GM12878 (cell line): ENCODE data around the gene C9orf72. TPM values are rescaled to one million over a fixed set of nuclear protein-coding genes. Genes with fewer than 3 reads are reported as not detected.

Experiments
- ATAC-seq: fragments of 200-7000 bp; cut with Tn5 transposase; 3 replicates; pipeline ENCODE4 v1.9.1; 2020; ENCODE audit warnings: mild to moderate bottlenecking, moderate library complexity
- BruUV-seq: library from RNA; stranded (reverse); fragments of 400-500 nt; replicated peaks from 2 replicates; lab custom pipeline; 2021; lab: Mats Ljungman, UMichigan
- CTCF ChIA-PET: fragments of 300-600 bp; sonication (Branson Sonifier 250); formaldehyde crosslinking; extraction: SDS; loops from one replicate; lab custom pipeline; 2021; ENCODE audit warnings: inconsistent platforms; lab: Yijun Ruan, JAX
- POLR2A ChIA-PET: fragments of 350-600 bp; formaldehyde crosslinking; extraction: SDS; loops from one replicate; lab custom pipeline; 2021; ENCODE audit warnings: inconsistent platforms; lab: Charles Lee
- RAD21 ChIA-PET: fragments of 300-600 bp; sonication (Branson Sonifier 250); formaldehyde crosslinking; loops from one replicate; lab custom pipeline; 2023; ENCODE audit warnings: antibody characterized with exemption; ENCODE audit not compliant: unreplicated experiment; lab: Charles Lee
- SMC1A ChIA-PET: fragments of 300-600 bp; sonication (Branson Sonifier 250); formaldehyde crosslinking; loops from one replicate; lab custom pipeline; 2023; ENCODE audit not compliant: unreplicated experiment, uncharacterized antibody; lab: Charles Lee
- DNase-seq: peaks from one replicate; pipeline ENCODE4 v3.0.0-alpha.2; 2011; ENCODE audit warnings: low read depth, low spot score
- FAIRE-seq: peaks from 3 replicates; lab custom pipeline; 2011; peaks lifted over from hg19 to GRCh38; lab: Jason Lieb, UNC
- H2AFZ ChIP-seq: 2 replicates; pipeline ENCODE4 v1.6.0; 2011; ENCODE audit warnings: low read depth, low read length, control low read depth; ENCODE audit not compliant: control insufficient read depth
- H3K27ac ChIP-seq: 2 replicates; pipeline ENCODE4 v1.5.1; 2011; ENCODE audit warnings: control low read depth; ENCODE audit not compliant: control insufficient read depth, insufficient read depth
- H3K27me3 ChIP-seq, 2 experiments: replicated peaks in 1 of 2; 2 replicates each; pipeline versions ENCODE4 v1.6.0 to v1.6.1; 2011; ENCODE audit warnings: low read length in 1 of 2; ENCODE audit not compliant: control insufficient read depth in 2 of 2, insufficient read depth in 2 of 2
- H3K36me3 ChIP-seq, 2 experiments: 2 replicates each; pipeline ENCODE4 v1.5.1; 2011; ENCODE audit warnings: low read length in 1 of 2; ENCODE audit not compliant: control insufficient read depth in 2 of 2, insufficient read depth in 2 of 2
- H3K4me1 ChIP-seq: 2 replicates; pipeline ENCODE4 v1.6.1; 2011; ENCODE audit warnings: mild to moderate bottlenecking, low read length, moderate library complexity, mixed read lengths; ENCODE audit not compliant: control insufficient read depth, insufficient read depth
- H3K4me2 ChIP-seq: 2 replicates; pipeline ENCODE4 v1.6.0; 2011; ENCODE audit warnings: control low read depth; ENCODE audit not compliant: control insufficient read depth, insufficient read depth
- H3K4me3 ChIP-seq: fragments of 200-600 bp; sonication (generic); 2 replicates; pipeline ENCODE4 v1.5.1; 2016
- H3K79me2 ChIP-seq: 2 replicates; pipeline ENCODE4 v1.6.0; 2011; ENCODE audit warnings: low read length; ENCODE audit not compliant: control insufficient read depth, insufficient read depth
- H3K9ac ChIP-seq: 2 replicates; pipeline ENCODE4 v1.8.0; 2011; ENCODE audit warnings: low read length, control low read depth, mixed read lengths; ENCODE audit not compliant: control insufficient read depth, insufficient read depth
- H3K9me3 ChIP-seq: replicated peaks from 3 replicates; pipeline ENCODE4 v1.5.1; 2011; ENCODE audit warnings: mild to moderate bottlenecking, low read length; ENCODE audit not compliant: control insufficient read depth, insufficient read depth
- H4K20me1 ChIP-seq: 2 replicates; pipeline ENCODE4 v1.6.0; 2011; ENCODE audit not compliant: control insufficient read depth, insufficient read depth
- EED ChIP-seq: sonication (generic); IDR thresholded peaks from 2 replicates; pipeline ENCODE4 v1.6.1; 2016; ENCODE audit warnings: antibody characterized with exemption, low read depth
- HDAC2 ChIP-seq: fragments of 200-600 bp; sonication (generic); IDR thresholded peaks from 2 replicates; pipeline ENCODE4 v1.6.1; 2017
- HDAC6 ChIP-seq: fragments of 200-600 bp; sonication (generic); IDR thresholded peaks from one replicate; pipeline ENCODE4 v1.8.0; 2017; ENCODE audit warnings: antibody characterized with exemption; ENCODE audit not compliant: unreplicated experiment
- IKZF1 ChIP-seq: fragments of 450-650 bp; conservative IDR thresholded peaks from 2 replicates; pipeline ENCODE4 v1.6.1; 2017; ENCODE audit warnings: antibody characterized with exemption, mild to moderate bottlenecking
- JUND ChIP-seq: IDR thresholded peaks from 2 replicates; pipeline ENCODE4 v1.6.1; 2012; ENCODE audit warnings: low read depth, mild to moderate bottlenecking, low read length, improper control_type of control experiment, moderate library complexity
- NFIC ChIP-seq: IDR thresholded peaks from 2 replicates; pipeline ENCODE4 v1.6.1; 2012; ENCODE audit warnings: low read depth, mild to moderate bottlenecking, inconsistent platforms, low read length, moderate library complexity
- NFYA ChIP-seq: IDR thresholded peaks from 2 replicates; pipeline ENCODE4 v1.6.1; 2011; ENCODE audit warnings: low read depth, mild to moderate bottlenecking, low read length, improper control_type of control experiment, borderline replicate concordance
- PRDM15 ChIP-seq: fragments of 450-650 bp; formaldehyde crosslinking; IDR thresholded peaks from 2 replicates; pipeline ENCODE4 v1.4.0; 2020; ENCODE audit warnings: mild to moderate bottlenecking, moderate library complexity
- RELB ChIP-seq: fragments of 450-650 bp; IDR thresholded peaks from 2 replicates; pipeline ENCODE4 v1.6.1; 2017; ENCODE audit warnings: low read depth, mild to moderate bottlenecking, moderate library complexity
- SUZ12 ChIP-seq: fragments of 200-600 bp; sonication (generic); IDR thresholded peaks from one replicate; pipeline ENCODE4 v1.6.1; 2018; ENCODE audit warnings: antibody characterized with exemption, mild to moderate bottlenecking; ENCODE audit not compliant: unreplicated experiment
- YBX1 ChIP-seq: fragments of 450-650 bp; IDR thresholded peaks from 2 replicates; pipeline ENCODE4 v1.6.1; 2016; ENCODE audit warnings: antibody characterized with exemption
- ZNF217 ChIP-seq: fragments of 450-650 bp; IDR thresholded peaks from 2 replicates; pipeline ENCODE4 v1.6.1; 2017; ENCODE audit warnings: antibody characterized with exemption, mild to moderate bottlenecking
- WGBS: methylation state at CpG from one replicate; pipeline ENCODE4 v1.1.6; 2016; ENCODE audit warnings: low lambda C conversion rate; ENCODE audit not compliant: insufficient replicate concordance, insufficient coverage; ENCODE audit errors: missing lambda C conversion rate; 5-methylcytosine and 5-hydroxymethylcytosine counted together
- in situ Hi-C: fragments of 300-500 bp; cut with MboI; formaldehyde crosslinking; loops from 9 replicates; pipeline ENCODE4 v1.14.3; 2018; ENCODE audit warnings: mixed read lengths
- intact Hi-C: fragments of 100-400 bp; cut with micrococcal nuclease; formaldehyde crosslinking; loops from one replicate; pipeline ENCODE4 v1.14.2; 2022; ENCODE audit not compliant: unreplicated experiment
- polyA plus RNA-seq, 11 experiments: library from polyadenylated mRNA; depleted of rRNA in 4 of 11; unstranded in 6 of 11; stranded (reverse) in 5 of 11; fragments of >200 nt; fragmentation: Nextera tagmentation in 4 of 11; fragmentation: Illumina TruSeq in 1 of 11; extraction: Ambion mirVana in 4 of 11; extraction: Trizol in 1 of 11; gene quantifications; 1 replicate in 1 of 11; 2 replicates in 10 of 11; pipeline versions ENCODE4 v1.2.1 to v1.2.3, GENCODE V29; 2011 to 2016; ENCODE audit warnings: inconsistent platforms in 2 of 11, missing spikeins in 2 of 11, low read depth in 1 of 11
- total RNA-seq, 4 experiments: library from RNA; depleted of rRNA in 3 of 4; stranded (reverse); fragments of >200 nt in 3 of 4; fragmentation: Illumina TruSeq in 1 of 4; extraction: Trizol in 1 of 4; gene quantifications; 2 replicates each; pipeline versions ENCODE4 v1.2.1 to v1.2.3, GENCODE V29; 2013 to 2021

Gene C9orf72
- total and polyA plus RNA-seq, 10 of the 15 experiments (the other 5 are each of a cell fraction or from before 2014, with no cell fraction given), result 4.8 to 9.0 (median 6.4) TPM

- FAIRE-seq (no peak), ATAC-seq (no peak), DNase-seq (no peak)
- 60% methylated on average over 10 of the region's 10 CpGs for WGBS
- H3K4me1 ChIP-seq, result no peaks in the 10 kb centered on the region
- ChIA-PET RAD21 (interaction anchor here (0.7 kb wide), 1 partner anchor 141 kb away, joined by 3 read pairs; no protein-coding TSS in a partner anchor), CTCF (no interaction called here), SMC1A (no interaction called here), POLR2A (no interaction called here)
- in situ Hi-C loops (no loop called here), intact Hi-C loops (no loop called here)
- TF ChIP-seq NFIC (no peak), SUZ12 (no peak), HDAC2 (no peak), JUND (no peak), ZNF217 (no peak), IKZF1 (no peak), HDAC6 (no peak)
- H4K20me1 ChIP-seq, result no peaks in the 10 kb centered on the region
- H3K4me2 ChIP-seq, result no peak overlapping the region
- no peak overlapping the region for H3K9ac ChIP-seq
- H2AFZ ChIP-seq, result no peak overlapping the region
- no peaks in the 10 kb centered on the region for H3K79me2 ChIP-seq
- H3K27me3 ChIP-seq, result no peaks in the 10 kb centered on the region
- H3K4me3 ChIP-seq, result no peak overlapping the region
- no peaks in the 10 kb centered on the region for H3K9me3 ChIP-seq
- H3K27ac ChIP-seq, result no peak overlapping the region
- no peaks in the 10 kb centered on the region for H3K36me3 ChIP-seq
- no TSS peak for BruUV-seq
Measured at GRCh38 chr9:27519466-27520465, 53.5 kb downstream of the C9orf72 start.

GRCh38 chr9:27518809-27519208 is 54.5 kb downstream of the C9orf72 start:
- ChIA-PET SMC1A (interaction anchor here (0.7 kb wide), 1 partner anchor 12 kb away, joined by 3 read pairs; no protein-coding TSS in a partner anchor), CTCF (no interaction called here), RAD21 (no interaction called here), POLR2A (no interaction called here)
- WGBS, result 41% methylated on average over 4 of the region's 4 CpGs
- in situ Hi-C loops (no loop called here), intact Hi-C loops (no loop called here)
- Histone ChIP-seq H3K27me3 (no peaks in the 10 kb centered on the region), H3K4me2 (no peak overlapping the region), H2AFZ (no peak overlapping the region), H3K9me3 (no peaks in the 10 kb centered on the region), H3K4me1 (no peaks in the 10 kb centered on the region), H4K20me1 (no peaks in the 10 kb centered on the region), H3K27ac (no peak overlapping the region), H3K4me3 (no peak overlapping the region), H3K79me2 (no peaks in the 10 kb centered on the region), H3K36me3 (no peaks in the 10 kb centered on the region), H3K9ac (no peak overlapping the region)
- ATAC-seq (peak; percentile 90), FAIRE-seq (no peak), DNase-seq (no peak)
- BruUV-seq, result no TSS peak
- TF ChIP-seq PRDM15 (CRISPR knock-in tag) (no peak), YBX1 (no peak), NFYA (no peak), EED (no peak), RELB (no peak)
